ENCODE data around the gene MGAT4A. TPM values are rescaled to one million over a fixed set of nuclear protein-coding genes. Genes with fewer than 3 reads are reported as not detected.

MGAT4A gene
- total RNA-seq, 1 donor from 2014 or later, result 3.8 TPM

- DNase-seq (ENCODE audit: low read depth in 2 of 2), result no peak
Measured at GRCh38 chr2:98703738-98704137, 27.2 kb downstream of the MGAT4A start.

GRCh38 chr2:98702858-98703620, 27.9 kb downstream of the MGAT4A start:
- DNase-seq (ENCODE audit: low read depth in 2 of 2), result no peak

GRCh38 chr2:98702127-98702802, 28.7 kb downstream of the MGAT4A start:
- no peak for DNase-seq (ENCODE audit: low read depth in 2 of 2)

- DNase-seq (ENCODE audit: low read depth in 2 of 2), result peak; percentile 12 to 78
Measured at GRCh38 chr2:98701230-98701629, 29.7 kb downstream of the MGAT4A start.

GRCh38 chr2:98698896-98699295, 32.0 kb downstream of the MGAT4A start:
- DNase-seq (ENCODE audit: low read depth in 2 of 2), result no peak

GRCh38 chr2:98697651-98698337, 33.1 kb downstream of the MGAT4A start:
- DNase-seq (ENCODE audit: low read depth in 2 of 2), result no peak

GRCh38 chr2:98696200-98696599, 34.7 kb downstream of the MGAT4A start:
- no peak for DNase-seq (ENCODE audit: low read depth in 2 of 2)

GRCh38 chr2:98695255-98695654, 35.7 kb downstream of the MGAT4A start:
- no peak for DNase-seq (ENCODE audit: low read depth in 2 of 2)

GRCh38 chr2:98693477-98693876, 37.5 kb downstream of the MGAT4A start:
- DNase-seq (ENCODE audit: low read depth in 2 of 2), result no peak

- DNase-seq (ENCODE audit: low read depth in 2 of 2), result no peak
Measured at GRCh38 chr2:98692090-98693054, 38.6 kb downstream of the MGAT4A start.

- DNase-seq (ENCODE audit: low read depth in 2 of 2), result peak; percentile 66 to 93
Measured at GRCh38 chr2:98691303-98691702, 39.6 kb downstream of the MGAT4A start.

GRCh38 chr2:98685930-98686887, 44.7 kb downstream of the MGAT4A start:
- no peak for DNase-seq (ENCODE audit: low read depth in 2 of 2)

- DNase-seq (ENCODE audit: low read depth in 2 of 2), result peak in 1 of 2 donors; percentile 5
Measured at GRCh38 chr2:98683728-98684127, 47.2 kb downstream of the MGAT4A start.

GRCh38 chr2:98676742-98677141, 54.2 kb downstream of the MGAT4A start:
- DNase-seq (ENCODE audit: low read depth in 2 of 2), result no peak

- DNase-seq (ENCODE audit: low read depth in 2 of 2), result no peak
Measured at GRCh38 chr2:98674233-98674964, 56.5 kb downstream of the MGAT4A start.

- peak in 1 of 2 donors; percentile 48 for DNase-seq (ENCODE audit: low read depth in 2 of 2)
Measured at GRCh38 chr2:98669675-98670074, 61.3 kb downstream of the MGAT4A start.

- no peak for DNase-seq (ENCODE audit: low read depth in 2 of 2)
Measured at GRCh38 chr2:98665677-98666076, 65.3 kb downstream of the MGAT4A start.

- DNase-seq (ENCODE audit: low read depth in 2 of 2), result no peak
Measured at GRCh38 chr2:98664323-98664722, 66.6 kb downstream of the MGAT4A start.

- no peak for DNase-seq (ENCODE audit: low read depth in 2 of 2)
Measured at GRCh38 chr2:98663511-98664090, 67.3 kb downstream of the MGAT4A start.
